Measurements from ENCODE around the gene E2F2.

E2F2 gene

DNA sequence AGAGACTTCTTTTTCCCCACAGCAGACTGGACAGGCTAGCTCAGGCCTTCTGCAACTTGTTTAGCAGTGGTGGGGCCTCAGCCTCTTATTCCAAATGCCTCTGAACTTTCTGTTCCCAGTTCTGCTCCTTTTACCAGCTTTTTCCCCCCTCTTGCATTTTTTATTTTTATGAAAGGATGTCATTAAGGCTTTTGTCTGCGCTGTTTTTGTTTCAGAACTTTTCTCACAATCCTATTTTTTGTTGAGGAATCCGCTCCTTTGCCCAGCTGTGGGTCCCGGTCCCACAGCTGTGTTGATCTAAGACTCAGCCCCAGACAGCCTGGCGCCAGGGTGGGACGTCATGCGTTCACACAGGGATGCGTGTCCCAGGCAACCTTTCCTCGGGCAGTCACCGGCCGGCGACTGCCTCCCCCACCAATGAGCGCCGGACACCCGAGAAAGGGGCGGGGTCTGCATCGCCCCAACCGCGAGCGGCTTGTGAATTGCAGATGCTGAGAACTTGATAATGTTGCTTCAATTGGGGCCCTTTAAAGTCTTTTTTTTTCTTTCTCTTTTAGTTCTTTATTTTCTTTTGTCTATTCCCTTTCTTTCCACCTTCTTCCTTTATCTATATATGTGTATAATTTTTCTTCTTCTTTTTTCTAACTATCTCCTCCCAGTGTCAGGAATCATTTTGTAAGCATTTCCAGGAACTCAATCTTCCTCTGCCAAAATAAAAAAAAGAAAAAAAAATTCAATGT lies 31.3 kb upstream of the E2F2 start:
- DNase-seq (ENCODE audit: low read depth), result no peak
- TF ChIP-seq, protein P1, sequence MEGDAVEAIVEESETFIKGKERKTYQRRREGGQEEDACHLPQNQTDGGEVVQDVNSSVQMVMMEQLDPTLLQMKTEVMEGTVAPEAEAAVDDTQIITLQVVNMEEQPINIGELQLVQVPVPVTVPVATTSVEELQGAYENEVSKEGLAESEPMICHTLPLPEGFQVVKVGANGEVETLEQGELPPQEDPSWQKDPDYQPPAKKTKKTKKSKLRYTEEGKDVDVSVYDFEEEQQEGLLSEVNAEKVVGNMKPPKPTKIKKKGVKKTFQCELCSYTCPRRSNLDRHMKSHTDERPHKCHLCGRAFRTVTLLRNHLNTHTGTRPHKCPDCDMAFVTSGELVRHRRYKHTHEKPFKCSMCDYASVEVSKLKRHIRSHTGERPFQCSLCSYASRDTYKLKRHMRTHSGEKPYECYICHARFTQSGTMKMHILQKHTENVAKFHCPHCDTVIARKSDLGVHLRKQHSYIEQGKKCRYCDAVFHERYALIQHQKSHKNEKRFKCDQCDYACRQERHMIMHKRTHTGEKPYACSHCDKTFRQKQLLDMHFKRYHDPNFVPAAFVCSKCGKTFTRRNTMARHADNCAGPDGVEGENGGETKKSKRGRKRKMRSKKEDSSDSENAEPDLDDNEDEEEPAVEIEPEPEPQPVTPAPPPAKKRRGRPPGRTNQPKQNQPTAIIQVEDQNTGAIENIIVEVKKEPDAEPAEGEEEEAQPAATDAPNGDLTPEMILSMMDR (IDR thresholded peaks at IDR 0.05; ENCODE audit: low read depth, low read length, missing control alignments), result no peak
- no peak overlapping the region for H3K4me3 ChIP-seq (ENCODE audit: low read depth, low read length)

DNA sequence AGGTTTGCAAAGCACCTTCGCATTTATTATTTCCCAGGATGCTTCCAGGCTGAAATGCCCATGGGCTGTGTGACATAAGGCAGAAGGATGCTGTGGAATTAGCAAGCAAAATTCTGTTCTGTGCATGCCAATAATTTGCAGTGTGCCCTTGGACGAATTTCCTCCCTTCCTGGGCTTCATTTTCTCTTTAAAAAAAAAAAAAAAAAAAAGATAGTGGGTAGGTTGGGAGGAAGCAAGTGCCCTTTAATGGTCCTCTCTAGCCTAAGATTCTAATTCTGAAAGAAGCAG lies 30.7 kb upstream of the E2F2 start:
- TF ChIP-seq, protein P1 (IDR thresholded peaks at IDR 0.05; ENCODE audit: low read depth, low read length, missing control alignments), result no peak
- DNase-seq (ENCODE audit: low read depth), result no peak
- no peak overlapping the region for H3K4me3 ChIP-seq (ENCODE audit: low read depth, low read length)

DNA sequence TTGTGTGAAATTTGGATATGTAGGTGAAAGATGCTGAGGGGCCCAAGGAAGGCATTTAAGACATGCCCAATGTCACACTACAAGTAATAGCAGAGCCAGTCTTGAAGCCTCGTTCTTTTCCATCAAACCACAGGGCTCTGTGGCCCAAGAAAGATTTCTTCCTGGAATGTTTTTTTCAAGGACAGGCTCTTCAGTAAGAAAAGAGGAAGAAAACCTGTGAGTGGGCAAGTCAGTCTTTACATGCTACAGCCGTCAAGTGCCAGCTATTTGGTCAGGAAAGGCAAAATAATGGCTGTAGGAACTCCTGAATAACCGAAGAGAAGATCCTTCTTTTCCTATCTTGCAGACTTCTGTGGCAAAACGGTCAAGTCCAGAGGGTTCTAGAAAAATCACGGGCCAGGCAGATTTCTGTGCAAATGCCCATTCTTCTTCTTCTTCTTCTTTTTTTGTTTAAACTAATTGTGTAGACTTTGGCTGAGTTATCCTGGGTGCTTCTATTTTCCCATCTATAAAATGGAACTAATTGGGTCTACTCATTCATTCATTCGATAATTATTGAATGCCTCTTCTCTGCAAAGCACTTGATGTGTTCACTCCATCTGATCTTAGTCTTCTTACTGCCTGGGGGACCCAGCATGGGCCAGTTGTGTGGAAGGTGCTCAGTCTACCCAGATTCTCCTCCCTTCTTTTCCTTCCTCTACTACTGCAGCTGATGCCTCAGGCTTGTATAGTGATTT lies 30.2 kb upstream of the E2F2 start:
- TF ChIP-seq, protein P1 (IDR thresholded peaks at IDR 0.05; ENCODE audit: low read depth, low read length, missing control alignments), result no peak
- no peak overlapping the region for H3K4me3 ChIP-seq (ENCODE audit: low read depth, low read length)
- no peak for DNase-seq (ENCODE audit: low read depth)

DNA sequence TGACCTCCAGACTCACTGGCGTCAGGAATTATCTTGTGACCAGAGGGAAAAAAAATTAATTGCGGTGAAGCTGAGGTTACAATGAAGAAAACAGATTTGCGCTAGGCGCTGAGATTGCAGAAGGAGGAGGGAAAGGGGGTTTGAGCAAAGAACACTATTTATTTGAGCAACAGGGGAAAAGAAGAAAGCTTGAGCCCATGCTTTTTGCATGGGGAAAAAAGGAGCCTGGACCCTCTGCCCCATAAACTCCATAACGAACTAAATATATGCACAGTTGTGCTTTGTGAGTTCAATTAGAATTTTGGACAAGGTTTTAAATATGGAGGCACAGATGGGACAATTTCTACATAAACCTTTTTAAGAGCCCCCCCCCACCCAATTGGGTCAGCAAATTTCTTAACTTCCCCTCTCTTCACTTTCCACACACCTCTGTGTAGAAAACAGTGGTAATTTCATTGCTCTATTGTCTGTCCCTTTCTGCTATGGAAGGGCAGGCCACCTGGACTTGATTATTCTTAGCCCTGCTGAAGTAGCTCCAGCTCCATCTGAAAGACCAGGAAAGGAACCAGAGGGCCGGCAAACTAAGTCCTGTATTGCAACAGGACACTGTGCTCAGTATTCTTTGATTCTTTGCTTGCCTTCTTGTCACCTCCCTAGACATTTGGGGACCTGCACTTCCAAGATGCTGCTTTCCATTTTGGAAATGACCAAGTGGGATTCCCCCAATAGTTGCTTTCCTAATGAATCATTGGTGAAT lies 29.1 kb upstream of the E2F2 start:
- peak overlapping the region; percentile 84; the same call in 1 of the 2 replicates for H3K4me3 ChIP-seq (ENCODE audit: low read depth, low read length)
- DNase-seq (ENCODE audit: low read depth), result no peak
- TF ChIP-seq, protein P1 (IDR thresholded peaks at IDR 0.05; ENCODE audit: low read depth, low read length, missing control alignments), result no peak

DNA sequence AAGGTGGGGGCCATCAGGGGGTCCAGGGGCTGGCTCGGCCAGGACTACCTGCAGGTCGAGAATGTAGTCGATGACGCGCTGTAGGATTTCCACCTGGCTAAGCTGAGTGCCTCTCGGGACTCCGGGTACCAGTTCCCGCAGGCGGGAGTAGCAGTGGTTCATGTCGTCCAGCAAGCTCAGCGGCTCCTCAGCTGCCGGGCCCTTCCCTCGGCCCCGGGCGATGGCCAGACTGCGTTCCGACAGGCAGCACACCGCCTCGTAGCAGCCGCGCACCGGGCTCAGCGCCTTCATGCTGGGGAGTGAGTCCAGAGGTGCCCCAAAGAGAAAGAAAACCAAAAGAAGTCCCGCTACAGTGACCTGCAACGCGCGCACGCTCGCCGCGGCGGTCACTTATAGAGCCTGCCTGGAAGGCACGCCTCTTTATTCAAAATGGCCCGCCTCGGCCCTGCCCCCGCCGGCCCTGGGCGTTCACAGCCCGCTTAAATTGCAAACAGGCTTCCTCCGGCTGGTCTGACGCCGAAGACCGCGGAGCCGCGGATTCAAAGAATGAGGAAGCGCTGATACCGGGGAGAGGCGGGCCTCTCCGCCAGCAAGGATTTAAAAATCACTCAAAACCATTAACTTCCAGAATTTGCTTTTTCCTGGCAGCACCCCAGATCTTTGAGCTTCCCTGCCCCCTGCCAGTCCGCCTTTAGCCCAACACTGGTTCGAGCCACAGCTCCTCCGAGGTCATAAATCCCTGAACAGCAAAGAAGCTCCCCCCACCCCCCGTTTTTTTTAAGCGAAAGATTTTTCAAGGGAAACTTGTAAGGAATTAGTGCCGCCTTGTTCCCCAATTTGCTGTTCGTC lies 28.3 kb upstream of the E2F2 start, which contains the start of gene ID3:
Gene ID3 (minus strand): TSS at position 366 of the 849 bp plus-strand sequence. CDS start 75 bp downstream, at position 291.
- peak; percentile 86 for DNase-seq (ENCODE audit: low read depth)
- TF ChIP-seq, protein P1 (IDR thresholded peaks at IDR 0.05; ENCODE audit: low read depth, low read length, missing control alignments), result no peak
- peak within 1 kb of the TSS; percentile 84 for H3K4me3 ChIP-seq (ENCODE audit: low read depth, low read length)

DNA sequence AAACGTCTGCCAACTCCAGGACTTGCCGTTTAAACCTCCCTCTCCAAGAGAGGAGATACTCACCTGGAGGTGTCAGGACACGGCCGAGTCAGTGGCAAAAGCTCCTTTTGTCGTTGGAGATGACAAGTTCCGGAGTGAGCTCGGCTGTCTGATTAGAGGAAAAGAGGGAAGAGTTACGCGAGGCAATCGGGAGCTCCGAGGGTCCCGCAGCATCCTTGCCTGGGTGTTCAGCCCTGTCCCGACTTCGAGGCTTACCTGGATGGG lies 27.8 kb upstream of the E2F2 start:
- peak overlapping the region; percentile 84 for H3K4me3 ChIP-seq (ENCODE audit: low read depth, low read length)
- TF ChIP-seq, protein P1 (IDR thresholded peaks at IDR 0.05; ENCODE audit: low read depth, low read length, missing control alignments), result no peak
- no peak for DNase-seq (ENCODE audit: low read depth)
